GM19023 (cell line): ENCODE results near the gene OTC.

ENCODE experiments used
- ATAC-seq: cut with Tn5 transposase; IDR thresholded peaks from one replicate; pipeline ENCODE4 v1.9.1; 2021; ENCODE audit warnings: mild to moderate bottlenecking, moderate library complexity; ENCODE audit not compliant: unreplicated experiment

OTC gene

DNA sequence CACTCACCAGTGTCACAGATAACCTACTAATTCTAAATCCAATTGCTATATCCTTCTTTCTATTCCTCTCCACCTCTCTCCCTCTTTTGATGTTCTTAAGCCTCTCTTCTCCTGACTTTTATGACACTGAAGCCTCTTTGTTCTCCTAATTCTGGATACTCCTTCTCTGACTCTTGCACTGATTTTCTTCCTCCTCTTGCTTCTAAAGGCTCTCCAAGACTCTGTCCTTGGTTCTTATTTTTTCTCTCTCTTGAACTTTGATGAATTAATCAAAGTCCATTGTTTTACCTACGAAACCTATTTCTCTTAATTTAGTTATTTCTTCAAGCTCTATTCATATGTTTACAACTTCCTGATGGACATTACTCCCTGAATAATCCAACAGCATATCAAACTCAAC, 113.3 kb downstream of the OTC start:
- ATAC-seq, result no peak

DNA sequence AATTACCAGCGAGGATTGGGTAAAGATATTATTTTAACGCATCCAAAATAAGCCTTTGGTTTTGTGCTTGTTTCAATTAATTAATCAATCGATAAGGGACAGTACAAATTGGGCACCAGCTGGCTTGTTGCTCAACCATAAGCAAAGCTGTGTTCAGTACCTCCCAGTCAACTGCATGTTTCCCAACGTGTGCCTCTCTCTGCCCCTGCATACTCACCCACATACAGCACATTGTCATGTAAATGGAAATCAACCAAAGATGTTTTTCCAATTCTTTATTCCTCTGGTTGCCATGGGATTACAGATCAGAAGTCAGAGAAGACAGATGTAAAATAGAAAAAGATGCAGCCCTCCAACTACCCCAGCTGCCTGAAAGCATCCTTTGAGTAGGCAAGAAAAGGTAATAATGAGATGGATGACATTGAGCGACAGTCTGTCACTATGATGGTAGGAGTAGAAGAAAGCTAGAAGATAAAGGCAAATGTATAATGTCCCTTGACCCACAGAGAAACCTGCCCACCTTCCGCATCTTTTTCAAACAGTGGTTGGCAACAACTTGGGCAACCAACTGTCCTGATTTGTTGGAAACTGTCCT, 116.3 kb downstream of the OTC start:
- no peak for ATAC-seq
